GM19238 (cell line): ENCODE results near the gene SEPTIN14.
"Not testable (repeated sequence)": the region's sequence is repeated elsewhere in the genome, so short reads cannot be mapped to it uniquely, and the experiment has no call there.

ENCODE experiments used
- DNase-seq: peaks from one replicate; pipeline ENCODE4 v3.0.0; 2011; ENCODE audit warnings: low spot score; ENCODE audit not compliant: insufficient read length

SEPTIN14 gene

GRCh38 chr7:55862652-55863051, at the start of gene SEPTIN14:
TSS of gene SEPTIN14 (minus strand) at chr7:55862752. CDS start at chr7:55861996, 756 bp downstream.
- DNase-seq: not testable (repeated sequence)

- peak; percentile 8 for DNase-seq
Observed at GRCh38 chr7:55903985-55904759, 41.6 kb upstream of the SEPTIN14 start.

GRCh38 chr7:55901059-55901458, 38.5 kb upstream of the SEPTIN14 start:
- not testable (repeated sequence) for DNase-seq

- no peak for DNase-seq
Observed at GRCh38 chr7:55898287-55898686, 35.7 kb upstream of the SEPTIN14 start.

GRCh38 chr7:55895021-55895420, 32.5 kb upstream of the SEPTIN14 start:
- DNase-seq: no peak

GRCh38 chr7:55893940-55894339, 31.4 kb upstream of the SEPTIN14 start:
- no peak for DNase-seq

GRCh38 chr7:55888378-55888777, 25.8 kb upstream of the SEPTIN14 start:
- not testable (repeated sequence) for DNase-seq

- DNase-seq: no peak
Observed at GRCh38 chr7:55887821-55888247, 25.3 kb upstream of the SEPTIN14 start.

- DNase-seq: no peak
Observed at GRCh38 chr7:55884321-55884720, 21.8 kb upstream of the SEPTIN14 start.

- no peak for DNase-seq
Observed at GRCh38 chr7:55878691-55879090, 16.1 kb upstream of the SEPTIN14 start.

GRCh38 chr7:55877308-55877707, 14.8 kb upstream of the SEPTIN14 start:
- no peak for DNase-seq

- DNase-seq: no peak
Observed at GRCh38 chr7:55873765-55874164, 11.2 kb upstream of the SEPTIN14 start.

- DNase-seq: no peak
Observed at GRCh38 chr7:55871932-55872485, 9.5 kb upstream of the SEPTIN14 start.

- not testable (repeated sequence) for DNase-seq
Observed at GRCh38 chr7:55868989-55869388, 6.4 kb upstream of the SEPTIN14 start.

GRCh38 chr7:55845164-55845563, 17.4 kb downstream of the SEPTIN14 start:
- not testable (repeated sequence) for DNase-seq

GRCh38 chr7:55838595-55838994, 24.0 kb downstream of the SEPTIN14 start:
- DNase-seq: no peak

GRCh38 chr7:55827577-55827976, 35.0 kb downstream of the SEPTIN14 start:
- DNase-seq: no peak

- DNase-seq: no peak
Observed at GRCh38 chr7:55818686-55819085, 43.9 kb downstream of the SEPTIN14 start.

- not testable (repeated sequence) for DNase-seq
Observed at GRCh38 chr7:55797260-55797659, 65.3 kb downstream of the SEPTIN14 start.

GRCh38 chr7:55794527-55794926, 68.0 kb downstream of the SEPTIN14 start:
- no peak for DNase-seq

- no peak for DNase-seq
Observed at GRCh38 chr7:55792048-55792447, 70.5 kb downstream of the SEPTIN14 start.

- no peak for DNase-seq
Observed at GRCh38 chr7:55787796-55788195, 74.8 kb downstream of the SEPTIN14 start.

- no peak for DNase-seq
Observed at GRCh38 chr7:55786901-55787300, 75.7 kb downstream of the SEPTIN14 start.
